ENCODE data around the gene CDH8.

The CDH8 gene

DNA sequence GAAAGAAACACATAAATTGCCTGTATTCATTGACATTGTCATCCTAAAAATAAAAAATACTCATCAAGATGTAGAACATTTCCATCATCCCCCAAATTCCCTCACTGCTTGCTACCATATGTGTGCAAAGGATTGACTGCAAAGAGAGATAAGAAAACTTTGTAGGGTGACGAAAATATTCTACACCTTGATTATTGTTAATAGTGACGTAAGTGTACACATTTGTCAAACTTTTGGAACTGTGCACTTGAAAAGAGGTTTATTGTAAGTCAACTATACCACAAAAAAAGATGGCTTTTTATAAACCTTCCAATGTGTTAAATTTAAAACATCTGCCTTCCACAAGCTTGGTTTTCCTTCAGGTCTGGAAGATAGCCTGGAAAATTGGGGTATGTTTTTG, 359.5 kb downstream of the CDH8 start:
- H3K9me3 ChIP-seq (ENCODE audit: insufficient read depth, low read length, severe bottlenecking), result no peaks in the 10 kb centered on the region
- H4K20me1 ChIP-seq (ENCODE audit: insufficient read depth, low read length), result no peaks in the 10 kb centered on the region
- no peak overlapping the region for H3K27ac ChIP-seq (ENCODE audit: low read length)
- DNase-seq, result no peak
- no peak overlapping the region for H2AFZ ChIP-seq (ENCODE audit: low read depth, low read length)
- H3K4me3 ChIP-seq (ENCODE audit: low read depth in 1 of 2, low read length in 2 of 2), result no peak overlapping the region
- no peak for ATAC-seq (ENCODE audit: insufficient read depth, low read depth)
- H3K4me1 ChIP-seq (ENCODE audit: insufficient read depth, low read length), result no peaks in the 10 kb centered on the region
- TF ChIP-seq EZH2 (IDR thresholded peaks at IDR 0.05; ENCODE audit: borderline replicate concordance, low read depth, low read length, severe bottlenecking) (no peak), CTCF (IDR thresholded peaks at IDR 0.05; ENCODE audit: borderline replicate concordance, extremely low read depth, low read length, poor library complexity, severe bottlenecking) (no peak)
- H3K4me2 ChIP-seq (ENCODE audit: insufficient read depth, low read length), result no peak overlapping the region
- no peaks in the 10 kb centered on the region for H3K36me3 ChIP-seq (ENCODE audit: insufficient read depth, low read length)
- no peaks in the 10 kb centered on the region for H3K79me2 ChIP-seq (ENCODE audit: insufficient read depth, low read length)
- H3K9ac ChIP-seq (ENCODE audit: low read depth, low read length), result no peak overlapping the region
- no peaks in the 10 kb centered on the region for H3K27me3 ChIP-seq (ENCODE audit: insufficient read depth, low read length, poor library complexity)

DNA sequence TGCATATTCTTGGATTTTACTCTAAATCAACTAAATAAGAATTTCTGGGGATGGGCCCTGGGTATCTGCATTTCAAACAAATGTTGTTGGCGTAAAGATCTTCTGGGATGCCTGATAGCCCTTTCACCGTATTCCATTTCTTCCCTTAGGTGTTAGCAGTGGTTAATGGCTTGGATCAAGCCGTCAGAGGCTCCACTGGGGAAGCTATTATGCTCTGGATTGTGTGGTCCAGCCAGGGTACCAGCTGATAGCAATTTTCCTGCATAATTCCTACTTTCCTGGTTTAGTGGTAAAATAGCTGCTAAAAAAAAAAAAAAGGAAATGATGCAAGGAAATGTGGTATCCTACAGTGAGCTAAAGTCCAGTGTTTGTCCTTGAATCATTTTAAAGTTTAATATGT, 365.1 kb downstream of the CDH8 start:
- Histone ChIP-seq H4K20me1 (ENCODE audit: insufficient read depth, low read length) (no peaks in the 10 kb centered on the region), H3K9me3 (ENCODE audit: insufficient read depth, low read length, severe bottlenecking) (no peaks in the 10 kb centered on the region), H3K36me3 (ENCODE audit: insufficient read depth, low read length) (no peaks in the 10 kb centered on the region), H3K4me2 (ENCODE audit: insufficient read depth, low read length) (no peak overlapping the region), H2AFZ (ENCODE audit: low read depth, low read length) (no peak overlapping the region), H3K4me3 (ENCODE audit: low read depth in 1 of 2, low read length in 2 of 2) (no peak overlapping the region), H3K4me1 (ENCODE audit: insufficient read depth, low read length) (no peaks in the 10 kb centered on the region), H3K27ac (ENCODE audit: low read length) (no peak overlapping the region), H3K27me3 (ENCODE audit: insufficient read depth, low read length, poor library complexity) (no peaks in the 10 kb centered on the region), H3K9ac (ENCODE audit: low read depth, low read length) (no peak overlapping the region), H3K79me2 (ENCODE audit: insufficient read depth, low read length) (no peaks in the 10 kb centered on the region)
- DNase-seq, result no peak
- no peak for ATAC-seq (ENCODE audit: insufficient read depth, low read depth)
- TF ChIP-seq EZH2 (IDR thresholded peaks at IDR 0.05; ENCODE audit: borderline replicate concordance, low read depth, low read length, severe bottlenecking), result no peak
- no peak for TF ChIP-seq CTCF (IDR thresholded peaks at IDR 0.05; ENCODE audit: borderline replicate concordance, extremely low read depth, low read length, poor library complexity, severe bottlenecking)

- H3K27ac ChIP-seq (ENCODE audit: low read length), result no peak overlapping the region
- H4K20me1 ChIP-seq (ENCODE audit: insufficient read depth, low read length), result no peaks in the 10 kb centered on the region
- H3K79me2 ChIP-seq (ENCODE audit: insufficient read depth, low read length), result no peaks in the 10 kb centered on the region
- no peak overlapping the region for H3K9ac ChIP-seq (ENCODE audit: low read depth, low read length)
- no peaks in the 10 kb centered on the region for H3K4me1 ChIP-seq (ENCODE audit: insufficient read depth, low read length)
- no peak for ATAC-seq (ENCODE audit: insufficient read depth, low read depth)
- no peak for TF ChIP-seq CTCF (IDR thresholded peaks at IDR 0.05; ENCODE audit: borderline replicate concordance, extremely low read depth, low read length, poor library complexity, severe bottlenecking)
- TF ChIP-seq EZH2 (IDR thresholded peaks at IDR 0.05; ENCODE audit: borderline replicate concordance, low read depth, low read length, severe bottlenecking), result no peak
- H3K36me3 ChIP-seq (ENCODE audit: insufficient read depth, low read length), result no peaks in the 10 kb centered on the region
- no peak overlapping the region for H3K4me3 ChIP-seq (ENCODE audit: low read depth in 1 of 2, low read length in 2 of 2)
- H2AFZ ChIP-seq (ENCODE audit: low read depth, low read length), result no peak overlapping the region
- DNase-seq, result no peak
- no peaks in the 10 kb centered on the region for H3K9me3 ChIP-seq (ENCODE audit: insufficient read depth, low read length, severe bottlenecking)
- H3K4me2 ChIP-seq (ENCODE audit: insufficient read depth, low read length), result no peak overlapping the region
- H3K27me3 ChIP-seq (ENCODE audit: insufficient read depth, low read length, poor library complexity), result no peaks in the 10 kb centered on the region
Measured at GRCh38 chr16:61665512-61665911, 370.7 kb downstream of the CDH8 start.

DNA sequence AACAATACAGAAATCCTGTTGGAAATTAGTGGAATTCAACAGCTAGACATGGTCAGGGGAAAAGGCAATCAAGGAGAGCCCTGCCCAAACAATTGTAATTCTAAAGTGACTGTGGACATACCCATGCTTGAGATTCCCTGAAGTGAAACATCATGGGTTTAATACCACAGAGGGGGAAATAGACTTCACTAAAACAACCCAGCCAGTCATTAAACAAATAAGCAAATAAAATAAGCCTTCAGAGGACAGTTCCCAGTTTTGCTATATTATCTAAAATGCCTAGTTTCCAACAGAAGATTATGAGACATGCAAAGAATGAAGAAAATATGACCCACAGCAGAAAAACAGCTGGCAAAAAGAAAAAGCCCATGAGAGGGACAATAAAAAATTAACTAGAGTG, 376.3 kb downstream of the CDH8 start:
- no peaks in the 10 kb centered on the region for H3K4me1 ChIP-seq (ENCODE audit: insufficient read depth, low read length)
- no peak overlapping the region for H3K4me3 ChIP-seq (ENCODE audit: low read depth in 1 of 2, low read length in 2 of 2)
- TF ChIP-seq EZH2 (IDR thresholded peaks at IDR 0.05; ENCODE audit: borderline replicate concordance, low read depth, low read length, severe bottlenecking), result no peak
- TF ChIP-seq CTCF (IDR thresholded peaks at IDR 0.05; ENCODE audit: borderline replicate concordance, extremely low read depth, low read length, poor library complexity, severe bottlenecking), result no peak
- no peaks in the 10 kb centered on the region for H3K9me3 ChIP-seq (ENCODE audit: insufficient read depth, low read length, severe bottlenecking)
- H3K79me2 ChIP-seq (ENCODE audit: insufficient read depth, low read length), result no peaks in the 10 kb centered on the region
- no peak overlapping the region for H3K9ac ChIP-seq (ENCODE audit: low read depth, low read length)
- H3K36me3 ChIP-seq (ENCODE audit: insufficient read depth, low read length), result no peaks in the 10 kb centered on the region
- no peaks in the 10 kb centered on the region for H3K27me3 ChIP-seq (ENCODE audit: insufficient read depth, low read length, poor library complexity)
- no peak overlapping the region for H3K4me2 ChIP-seq (ENCODE audit: insufficient read depth, low read length)
- DNase-seq, result no peak
- H2AFZ ChIP-seq (ENCODE audit: low read depth, low read length), result no peak overlapping the region
- H4K20me1 ChIP-seq (ENCODE audit: insufficient read depth, low read length), result no peaks in the 10 kb centered on the region
- H3K27ac ChIP-seq (ENCODE audit: low read length), result no peak overlapping the region
- ATAC-seq (ENCODE audit: insufficient read depth, low read depth), result no peak

Data from DND-41 (cell line).